Measurements from ENCODE around the gene MINDY4.

GRCh38 chr7:30904561-30904960 is 133.3 kb downstream of the MINDY4 start:
- TF ChIP-seq CTCF (conservative IDR thresholded peaks at IDR 0.05; ENCODE audit: low read depth, low read length) (no peak), EZH2 (IDR thresholded peaks at IDR 0.05; ENCODE audit: low read length, unreplicated experiment) (no peak), EZH2phosphoT487 (IDR thresholded peaks at IDR 0.05; ENCODE audit: borderline replicate concordance, low read length) (no peak)

All from PC-3 (cell line).